HG02623 (cell line): ENCODE results near the gene ZNF91.
"Not testable (repeated sequence)": the region's sequence is repeated elsewhere in the genome, so short reads cannot be mapped to it uniquely, and the experiment has no call there.

Source experiments
- ATAC-seq: cut with Tn5 transposase; IDR thresholded peaks from one replicate; pipeline ENCODE4 v1.9.1; 2021; ENCODE audit warnings: moderate library complexity; ENCODE audit not compliant: unreplicated experiment

Gene ZNF91

DNA sequence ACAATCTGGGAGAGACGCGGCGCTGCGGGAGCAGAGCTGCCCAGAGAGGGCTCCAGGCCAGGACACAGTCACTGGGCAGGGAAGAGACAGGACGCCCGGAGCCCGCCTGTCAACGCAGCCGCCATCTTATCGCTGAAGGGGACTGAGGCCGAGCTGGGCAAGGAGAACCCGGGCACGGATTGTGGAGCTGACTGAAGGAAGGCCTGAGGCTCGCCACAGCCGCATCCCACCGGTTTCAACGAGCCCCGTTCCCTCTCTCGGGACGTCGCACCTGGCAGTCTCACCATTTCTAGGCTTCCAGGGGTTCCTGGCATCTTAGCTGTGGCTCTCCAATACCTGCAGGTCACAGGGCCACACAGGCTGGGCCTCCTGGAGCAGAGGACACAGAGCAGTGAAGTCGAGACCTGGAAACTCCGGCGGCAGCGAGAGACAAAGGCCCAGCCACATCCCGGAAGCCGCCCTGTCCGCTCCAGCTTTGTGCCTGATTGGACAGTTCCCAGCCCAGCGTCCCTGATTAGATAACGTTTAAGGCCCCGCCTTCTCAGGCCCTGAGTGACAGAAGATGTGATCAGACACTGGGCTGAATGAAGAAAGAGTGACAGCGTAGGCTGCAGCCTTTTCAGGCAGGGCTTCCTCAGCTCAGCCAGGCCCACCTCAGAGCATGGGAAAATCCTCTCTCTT, at the start of gene ZNF91:
Gene ZNF91, minus strand, starts transcription at position 431 of the 681 bp plus-strand sequence. Its CDS starts 117 bp downstream, at position 314.
- peak; percentile 97 for ATAC-seq

DNA sequence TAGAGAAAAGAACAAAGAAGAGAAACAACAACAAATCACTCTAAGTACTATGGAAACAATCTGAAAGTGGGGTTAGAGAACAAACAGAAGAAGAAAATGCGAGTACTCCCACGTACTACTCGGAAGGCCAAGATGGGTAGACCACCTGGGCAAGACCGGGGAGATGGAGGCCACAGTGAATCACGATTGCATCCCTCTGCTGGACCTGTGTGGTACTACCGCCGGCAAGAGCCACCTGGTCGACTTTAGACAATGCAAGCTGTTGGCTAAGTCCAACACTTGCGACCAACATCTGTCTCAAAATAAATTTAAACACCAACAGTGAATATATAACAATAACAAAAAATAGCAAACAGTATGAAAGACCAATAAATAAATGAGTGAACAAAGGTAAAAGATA, 45.5 kb upstream of the ZNF91 start:
- ATAC-seq: no peak

DNA sequence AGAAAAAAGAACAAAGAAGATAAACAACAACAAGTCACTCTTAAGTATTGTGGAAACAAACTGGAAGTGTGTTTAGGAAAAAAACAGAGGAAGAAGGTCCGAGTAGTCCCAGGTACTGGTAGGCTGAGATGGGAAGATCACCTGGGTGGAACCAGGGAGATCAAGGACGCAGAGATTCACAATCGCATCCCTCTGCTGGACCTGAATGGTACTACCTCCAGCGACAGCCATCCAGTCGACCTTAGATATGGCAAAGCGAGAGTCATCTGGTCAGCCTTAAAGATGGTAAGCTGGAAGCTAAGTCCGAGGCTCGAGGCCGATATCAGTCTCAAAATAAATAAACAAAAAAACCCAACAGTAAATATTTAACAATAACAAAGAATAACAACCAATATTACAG, 44.9 kb upstream of the ZNF91 start:
- ATAC-seq: no peak

DNA sequence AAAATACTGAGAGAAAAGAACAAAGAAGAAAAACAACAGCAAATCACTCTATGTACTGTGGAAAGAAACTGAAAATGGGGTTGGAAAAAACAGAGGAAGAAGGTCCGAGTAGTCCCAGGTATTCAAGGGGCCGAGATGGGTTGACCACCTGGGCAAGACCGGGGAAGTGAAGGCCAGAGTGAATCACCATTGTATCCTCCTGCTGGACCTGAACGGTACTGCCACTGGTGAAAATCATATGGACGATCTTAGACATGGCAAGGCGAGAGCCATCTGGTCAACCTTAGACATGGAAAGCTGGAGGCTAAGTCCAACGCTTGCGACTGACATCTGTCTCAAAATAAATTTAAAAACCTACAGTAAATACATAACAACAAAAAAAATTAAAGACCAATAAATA, 44.4 kb upstream of the ZNF91 start:
- ATAC-seq: no peak

DNA sequence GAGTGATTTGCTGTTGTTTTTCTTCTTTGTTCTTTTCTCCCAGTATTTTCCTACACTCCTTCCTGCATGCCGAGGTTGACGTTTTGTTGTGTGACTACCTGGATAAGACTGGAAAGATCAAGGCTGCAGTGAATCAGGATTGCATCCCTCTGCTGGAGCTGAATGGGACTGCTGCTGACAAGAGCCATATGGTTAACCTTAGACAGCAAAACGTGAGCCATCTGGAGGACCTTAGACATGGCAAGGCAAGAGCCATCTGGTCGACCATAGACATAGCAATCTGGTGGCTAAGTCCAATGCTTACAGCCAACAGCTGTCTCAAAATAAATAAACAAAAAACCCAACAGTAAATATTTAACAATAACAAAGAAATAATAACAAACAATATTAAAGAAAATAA, 42.6 kb upstream of the ZNF91 start:
- no peak for ATAC-seq

DNA sequence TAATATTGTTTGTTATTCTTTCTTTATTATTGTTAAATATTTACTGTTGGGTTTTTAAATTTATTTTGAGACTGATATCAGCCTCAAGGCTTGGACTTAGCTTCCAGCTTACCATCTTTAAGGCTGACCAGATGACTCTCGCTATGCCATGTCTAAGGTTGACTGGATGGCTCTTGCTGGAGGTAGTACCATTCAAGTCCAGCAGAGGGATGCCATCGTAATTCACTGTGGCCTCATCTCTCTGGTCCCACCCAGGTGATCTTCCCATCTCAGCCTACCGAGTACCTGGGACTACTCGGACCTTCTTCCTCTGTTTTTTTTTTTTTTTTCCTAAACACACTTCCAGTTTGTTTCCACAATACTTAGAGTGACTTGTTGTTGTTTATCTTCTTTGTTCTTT, 41.7 kb upstream of the ZNF91 start:
- no peak for ATAC-seq

DNA sequence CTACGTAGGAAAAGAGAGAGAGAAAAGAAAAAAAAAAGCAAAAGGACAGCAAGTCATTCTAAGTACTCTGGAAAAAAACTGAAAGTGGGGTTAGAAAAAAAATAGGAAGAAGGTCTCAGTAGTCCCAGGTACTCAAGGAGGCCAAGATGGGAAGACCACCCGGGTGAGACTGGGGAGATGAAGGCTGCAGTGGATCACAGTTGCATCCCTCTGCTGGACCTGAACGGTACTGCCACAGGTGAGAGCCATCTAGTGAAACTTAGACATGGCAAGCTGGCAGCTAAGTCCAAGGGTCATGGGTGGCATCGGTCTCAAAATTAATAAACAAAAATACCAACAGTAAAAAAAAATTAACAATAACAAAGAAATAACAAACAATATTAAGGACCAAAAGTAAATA, 41.0 kb upstream of the ZNF91 start:
- ATAC-seq: no peak

DNA sequence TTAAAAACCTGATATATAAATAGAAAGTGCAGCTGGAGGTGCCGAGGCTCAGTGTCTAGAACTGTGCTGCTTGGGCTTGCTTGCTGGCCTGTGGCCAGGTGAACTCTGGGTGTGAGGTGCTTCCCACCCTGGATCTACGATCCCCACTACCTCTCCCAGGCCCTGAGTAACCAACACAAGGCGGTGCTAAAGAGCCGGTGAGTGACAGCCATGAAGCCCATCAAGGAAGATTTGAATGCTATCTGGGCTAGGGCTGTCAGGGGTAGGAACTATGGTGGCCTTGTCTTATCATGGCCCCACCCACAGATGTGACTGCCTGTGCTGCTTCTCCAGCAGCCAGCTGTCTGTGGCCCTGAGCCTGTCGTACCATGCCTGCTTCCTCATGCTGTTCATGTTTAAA, 25.6 kb upstream of the ZNF91 start:
- no peak for ATAC-seq

DNA sequence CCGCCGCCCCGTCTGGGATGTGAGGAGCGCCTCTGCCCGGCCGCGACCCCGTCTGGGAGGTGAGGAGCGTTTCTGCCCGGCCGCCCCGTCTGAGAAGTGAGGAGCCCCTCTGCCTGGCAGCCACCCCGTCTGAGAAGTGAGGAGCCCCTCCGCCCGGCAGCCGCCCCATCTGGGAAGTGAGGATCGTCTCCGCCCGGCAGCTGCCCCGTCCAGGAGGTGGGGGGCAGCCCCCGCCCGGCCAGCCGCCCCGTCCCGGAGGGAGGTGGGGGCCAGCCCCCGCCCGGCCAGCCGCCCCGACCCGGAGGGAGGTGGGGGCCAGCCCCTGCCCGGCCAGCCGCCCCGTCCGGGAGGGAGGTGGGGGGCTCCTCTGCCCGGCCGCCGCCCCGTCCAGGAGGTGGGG, 24.0 kb upstream of the ZNF91 start:
- ATAC-seq: not testable (repeated sequence)

DNA sequence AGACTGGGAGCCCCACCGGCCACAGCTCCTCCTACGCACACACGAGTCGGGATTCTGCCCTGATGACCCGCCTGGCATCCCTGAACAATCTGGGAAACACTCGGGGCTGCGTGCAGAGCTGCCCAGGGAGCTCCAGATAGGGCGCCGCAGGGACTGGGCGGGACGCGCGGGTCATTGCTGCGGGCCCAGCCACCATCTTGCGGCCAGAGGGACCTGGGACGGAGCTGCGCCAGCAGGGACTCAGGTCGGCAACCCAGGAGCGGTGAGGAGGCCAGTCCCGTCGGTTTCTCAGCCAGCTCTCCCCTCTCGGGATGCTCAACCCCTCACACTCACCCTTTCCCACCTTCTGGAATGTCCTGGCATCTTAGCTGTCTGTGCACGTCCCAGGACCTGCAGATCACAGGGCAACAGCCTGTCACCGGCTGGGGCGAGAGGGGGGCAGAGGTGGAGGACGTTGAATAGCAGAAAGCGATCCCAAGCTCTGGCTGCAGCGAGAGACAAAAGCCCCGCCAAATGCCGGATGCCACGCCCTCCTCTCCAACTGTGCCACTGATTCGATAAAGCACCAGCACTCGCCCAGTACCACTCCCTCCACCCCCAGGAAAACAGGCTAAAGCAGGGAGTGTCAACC, 20.4 kb upstream of the ZNF91 start:
- ATAC-seq: no peak

DNA sequence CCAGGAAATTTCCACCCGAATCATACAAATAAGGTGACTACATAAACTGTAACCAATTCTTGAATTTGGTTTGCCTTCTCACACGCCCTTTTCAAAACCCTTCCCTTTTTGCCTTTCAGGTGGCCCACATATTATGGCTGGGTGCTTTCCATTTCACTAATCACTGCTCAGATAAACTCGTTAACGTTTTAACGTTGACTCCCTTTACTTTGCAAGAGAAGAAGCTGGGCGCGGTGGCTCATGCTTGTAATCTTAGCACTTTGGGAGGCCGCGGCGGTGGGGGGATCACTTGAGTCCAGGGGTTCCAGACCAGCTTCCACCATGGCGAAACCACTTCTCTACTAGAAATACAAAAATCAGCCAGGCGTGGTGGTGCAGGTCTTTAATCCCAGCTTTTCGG, 19.8 kb upstream of the ZNF91 start:
- ATAC-seq: no peak

DNA sequence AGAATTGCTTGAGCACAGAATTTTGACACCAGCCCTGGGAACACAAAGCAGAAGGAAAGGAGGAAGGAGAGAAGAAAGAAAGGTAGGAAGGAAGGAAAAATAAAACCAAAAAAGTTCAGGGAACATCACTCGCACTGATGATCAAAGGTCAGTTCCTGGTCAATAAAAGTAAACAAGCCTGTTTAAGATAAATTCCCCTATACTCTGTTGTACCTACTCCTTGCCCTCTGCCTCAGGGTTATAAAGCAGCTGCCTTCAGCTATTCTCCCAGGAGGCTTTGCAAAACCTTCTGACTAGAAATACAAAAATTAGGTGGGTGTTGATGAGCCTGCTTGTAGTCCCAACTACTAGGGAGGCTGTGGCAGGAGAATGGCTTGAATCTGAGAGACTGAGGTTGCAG, 14.9 kb upstream of the ZNF91 start:
- ATAC-seq: no peak

DNA sequence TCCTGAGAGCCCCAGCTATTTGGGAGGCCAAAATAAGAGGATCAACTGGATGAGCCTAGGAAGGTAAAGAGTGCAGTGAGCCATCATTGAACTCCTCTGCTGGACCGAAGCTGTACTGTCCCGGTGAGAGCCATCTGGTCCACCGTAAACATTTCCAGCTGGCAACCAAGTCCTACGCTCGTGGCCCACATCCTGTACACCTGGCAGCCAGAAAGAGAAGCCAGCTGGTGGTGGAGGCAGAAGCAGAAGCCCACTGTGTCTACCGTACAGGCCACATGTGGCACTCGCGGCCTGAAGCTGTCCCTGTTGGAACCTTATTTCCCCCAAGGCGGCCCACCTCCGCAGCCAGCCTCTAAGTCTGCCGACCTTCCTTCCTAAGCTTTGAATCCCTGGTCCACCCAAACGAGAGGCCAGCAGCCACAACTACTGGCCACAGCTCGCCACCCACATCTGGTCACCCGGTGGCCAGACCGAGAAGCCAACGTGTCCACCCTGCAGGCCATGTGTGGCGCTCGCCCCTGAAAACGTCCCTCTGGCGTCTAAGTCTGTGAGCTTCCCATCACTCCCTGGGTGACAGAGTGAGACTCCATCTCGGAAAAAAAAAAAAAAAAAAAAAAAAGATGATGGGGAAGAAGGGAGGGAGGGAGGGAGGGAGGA, 14.2 kb upstream of the ZNF91 start:
- no peak for ATAC-seq

DNA sequence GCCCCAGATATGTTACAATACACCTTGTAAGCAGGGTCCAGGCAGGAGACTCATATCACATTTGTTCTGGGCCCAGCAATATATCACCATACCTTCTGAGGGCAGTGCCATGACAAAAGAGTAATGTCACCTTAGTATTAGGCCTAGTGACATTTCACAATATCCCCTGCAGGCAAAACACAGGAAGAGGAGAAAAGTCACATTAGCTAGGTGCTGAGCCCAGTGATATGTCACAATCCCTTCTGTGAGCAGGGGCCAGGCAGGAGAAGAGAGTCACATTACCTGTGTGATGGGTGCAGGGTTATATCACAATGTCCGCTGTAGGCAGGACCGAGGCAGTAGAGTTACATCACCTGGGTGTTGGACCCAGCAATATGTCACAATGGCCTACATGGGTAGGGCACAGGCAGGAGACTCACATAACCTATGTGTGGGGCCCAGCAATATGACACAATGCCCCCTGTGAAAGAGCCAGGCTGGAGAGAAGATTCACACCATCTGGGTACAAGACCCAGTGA, 12.4 kb upstream of the ZNF91 start:
- no peak for ATAC-seq

DNA sequence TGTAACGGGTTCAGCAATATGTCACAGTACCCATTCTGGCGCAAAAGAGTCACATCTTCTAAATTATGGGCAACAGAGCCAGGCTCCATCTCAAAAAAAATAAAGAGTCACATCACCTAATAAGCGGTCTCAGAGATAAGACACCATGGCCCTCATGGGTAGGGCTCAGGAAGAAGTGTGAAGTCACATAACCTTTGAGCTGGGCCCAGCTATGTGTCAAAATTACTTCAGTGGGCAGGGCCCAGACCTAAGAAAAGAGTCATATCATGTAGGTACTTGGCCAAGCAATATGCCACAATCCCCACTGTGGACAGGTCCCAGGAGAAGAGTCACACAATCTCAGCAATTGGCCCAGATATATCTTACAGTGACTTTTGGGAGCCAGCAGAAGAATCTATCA, 11.4 kb upstream of the ZNF91 start:
- ATAC-seq: no peak

DNA sequence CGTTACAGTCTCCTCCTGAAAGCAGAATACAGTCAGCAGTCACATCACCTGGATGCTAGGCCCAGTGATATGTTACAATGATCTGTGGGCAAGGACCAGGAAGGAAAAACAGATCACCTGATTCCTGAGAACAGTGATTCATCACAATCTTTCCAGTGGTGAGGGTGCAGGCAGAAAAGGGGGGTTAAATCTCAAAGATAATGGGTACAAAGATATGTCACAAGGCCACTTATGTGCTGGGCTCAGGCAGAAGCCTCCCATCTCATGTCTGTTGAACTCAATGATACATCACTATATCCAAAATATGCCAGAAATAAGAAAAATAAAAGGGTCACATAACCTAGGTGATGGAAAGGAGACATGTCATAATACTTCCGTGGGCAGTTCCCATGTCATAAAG, 10.8 kb upstream of the ZNF91 start:
- no peak for ATAC-seq

DNA sequence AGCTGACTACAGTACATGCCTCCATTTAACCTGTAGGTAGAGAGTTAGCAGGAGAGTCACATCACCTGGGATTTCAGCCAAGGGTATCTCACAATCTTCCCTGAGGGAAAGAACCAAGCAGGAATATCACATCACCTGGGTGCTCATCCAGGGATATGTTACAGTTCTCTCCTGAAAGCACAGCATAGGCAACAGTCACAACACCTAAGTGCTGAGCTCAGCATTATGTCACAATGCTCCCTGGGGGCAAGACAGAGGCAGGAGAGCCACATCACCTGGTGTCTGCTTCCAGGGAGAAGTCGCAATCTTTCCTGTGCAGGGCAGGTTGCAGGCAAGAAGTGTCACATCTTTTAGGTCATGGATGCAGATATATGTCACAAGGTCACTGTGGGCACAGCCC, 9.4 kb upstream of the ZNF91 start:
- ATAC-seq: no peak

DNA sequence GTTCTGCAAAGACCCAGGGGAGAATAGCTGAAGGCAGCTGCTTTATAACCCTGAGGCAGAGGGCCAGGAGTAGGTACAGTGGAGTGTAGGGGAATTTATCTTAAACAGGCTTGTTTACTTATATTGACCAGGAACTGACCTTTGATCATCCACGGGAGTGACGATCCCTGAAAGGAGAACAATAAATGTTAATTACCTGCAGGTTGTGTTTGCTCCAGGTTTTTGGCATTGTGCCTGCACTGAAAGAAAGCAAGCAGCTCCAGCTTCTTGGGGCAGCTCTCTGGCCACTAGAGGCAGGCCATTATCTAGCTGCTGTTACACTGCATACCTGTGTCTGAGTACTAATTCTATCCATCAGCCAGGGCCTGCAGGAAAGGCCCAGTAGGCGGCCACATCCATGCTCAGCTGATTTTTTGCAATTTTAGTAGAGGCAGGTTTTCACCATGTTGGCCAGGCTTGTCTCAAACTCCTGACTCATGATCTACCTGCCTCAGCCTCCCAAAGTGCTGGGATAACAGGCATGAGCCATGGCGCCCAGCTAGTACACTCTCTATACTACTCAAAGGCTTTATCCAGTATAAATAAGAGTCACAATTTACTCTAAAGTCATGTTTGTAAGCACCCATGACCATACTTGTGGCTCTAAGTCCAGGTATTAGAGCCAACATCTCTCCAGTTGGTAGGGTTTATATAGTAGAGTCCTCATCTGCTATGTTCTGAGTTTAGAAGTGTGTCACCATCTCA, 8.5 kb upstream of the ZNF91 start:
- ATAC-seq: no peak

DNA sequence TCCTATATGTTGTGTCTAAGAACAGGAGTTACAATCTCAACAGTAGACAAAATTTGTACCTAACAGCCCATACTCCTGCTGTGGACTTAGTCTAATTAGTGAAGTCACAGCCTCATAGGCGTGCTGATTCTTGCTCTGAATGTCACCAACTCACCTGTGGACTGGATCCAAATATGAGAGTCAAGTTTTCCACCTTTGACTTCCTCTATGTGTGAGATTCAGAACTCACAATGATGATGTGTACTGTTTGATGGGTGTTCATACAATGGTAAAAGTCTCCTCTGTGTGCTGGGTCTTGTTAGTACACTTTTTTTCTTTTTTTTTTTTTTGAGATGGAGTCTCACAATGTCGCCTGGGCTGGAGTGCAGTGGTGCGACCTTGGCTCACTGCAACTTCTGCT, 7.8 kb upstream of the ZNF91 start:
- no peak for ATAC-seq

DNA sequence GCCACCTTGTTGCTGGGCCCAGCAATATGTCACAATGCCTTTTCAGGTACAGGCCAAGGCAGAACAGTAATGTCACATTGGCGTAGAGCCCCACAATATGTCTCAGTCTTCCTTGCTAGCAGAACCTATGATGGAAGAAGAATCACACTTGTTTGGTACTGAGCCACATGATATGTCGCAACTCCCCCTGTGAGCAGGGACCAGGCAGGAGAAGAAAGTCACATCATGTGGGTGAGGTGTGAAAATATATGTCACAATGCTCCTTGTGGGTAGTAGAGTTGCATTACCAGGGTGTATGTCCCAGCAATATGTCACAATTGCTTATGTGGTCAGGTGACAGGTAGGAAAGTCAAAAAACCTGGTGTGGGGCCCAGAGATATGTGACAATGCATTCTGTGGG, 7.1 kb upstream of the ZNF91 start:
- no peak for ATAC-seq

DNA sequence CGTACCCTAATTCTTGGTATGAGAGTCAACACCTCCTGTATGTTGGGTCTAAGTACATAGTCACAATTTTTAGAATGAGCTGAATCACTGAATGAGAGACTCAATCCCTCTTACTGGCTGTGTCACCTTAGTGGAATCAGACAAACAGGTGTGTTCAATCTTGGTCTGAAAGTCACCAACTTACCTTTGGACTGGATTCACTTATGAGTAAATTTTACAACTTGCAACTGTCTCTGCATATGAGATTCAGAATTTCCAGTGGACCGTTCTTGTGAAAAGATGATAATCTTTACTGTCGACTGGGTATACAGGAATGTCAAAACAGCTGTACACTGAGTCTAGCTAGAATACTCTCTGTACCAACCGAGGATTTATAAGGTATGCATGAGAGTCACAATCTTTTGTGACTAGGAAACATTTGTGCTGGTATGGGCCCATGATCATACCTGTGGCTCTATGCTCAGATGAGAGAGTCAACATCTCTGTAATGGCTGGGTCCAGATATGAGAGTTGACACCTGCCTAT, 5.9 kb upstream of the ZNF91 start:
- no peak for ATAC-seq
